Fibroblast of mammary gland (primary cell): ENCODE data around the gene ARID1B.

Experiments
- DNase-seq: peaks from one replicate; pipeline ENCODE4 v3.0.0-alpha.2; 2010; ENCODE audit warnings: low read depth
- H3K4me3 ChIP-seq: 2 replicates; pipeline ENCODE4 v1.5.1; 2011; ENCODE audit warnings: low read depth, mild to moderate bottlenecking, low read length, moderate library complexity; ENCODE audit not compliant: control insufficient read depth
- CTCF ChIP-seq: conservative IDR thresholded peaks from 2 replicates; pipeline ENCODE4 v1.5.1; 2011; ENCODE audit warnings: low read depth, low read length, inconsistent platforms; ENCODE audit not compliant: control insufficient read depth, insufficient read depth

The ARID1B gene

DNA sequence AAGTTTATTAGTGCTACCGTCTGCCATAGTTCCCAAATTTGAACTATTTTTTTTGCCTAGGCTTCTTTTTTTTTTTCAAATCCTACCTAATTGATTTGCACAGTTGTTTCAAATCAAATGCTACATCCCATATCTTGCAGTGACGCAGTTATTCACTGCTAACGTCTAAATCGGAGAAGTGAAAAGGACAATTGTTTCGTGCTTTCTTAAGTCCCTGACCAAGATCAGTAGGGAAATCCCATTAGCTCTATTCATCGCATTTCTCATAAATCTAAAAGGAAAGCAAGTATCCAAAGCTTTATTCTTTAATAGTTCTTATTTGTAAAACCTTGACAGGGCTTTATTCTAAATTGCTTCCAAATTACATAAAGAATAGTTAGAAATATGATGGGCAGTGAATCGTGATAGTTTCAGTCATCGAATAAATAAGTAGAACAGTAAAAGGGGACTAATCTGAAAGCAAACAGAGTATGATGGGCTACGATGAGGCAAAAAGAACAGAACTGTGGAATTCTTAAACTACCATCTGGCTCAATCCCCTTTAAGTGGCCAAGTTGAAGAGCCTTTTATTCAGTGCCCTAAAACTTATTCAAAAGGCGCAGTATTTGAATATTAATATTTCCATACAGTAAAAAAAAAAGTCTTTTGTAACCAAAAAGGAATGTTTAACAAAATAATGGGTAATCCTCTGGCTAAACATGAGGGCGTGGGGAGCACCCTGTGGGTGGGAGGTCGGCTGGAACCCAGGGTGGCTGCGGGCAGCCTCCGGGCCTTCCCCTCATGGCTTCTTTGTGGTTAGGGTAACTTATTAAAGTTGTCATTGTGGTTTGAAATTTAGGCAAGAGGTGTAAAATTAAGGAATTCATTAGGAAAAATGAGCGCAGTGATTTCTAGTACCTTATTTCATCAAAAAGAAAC, 3.0 kb upstream of the ARID1B start:
- no peak for TF ChIP-seq CTCF
- no peak overlapping the region for H3K4me3 ChIP-seq
- DNase-seq = peak; percentile 24

DNA sequence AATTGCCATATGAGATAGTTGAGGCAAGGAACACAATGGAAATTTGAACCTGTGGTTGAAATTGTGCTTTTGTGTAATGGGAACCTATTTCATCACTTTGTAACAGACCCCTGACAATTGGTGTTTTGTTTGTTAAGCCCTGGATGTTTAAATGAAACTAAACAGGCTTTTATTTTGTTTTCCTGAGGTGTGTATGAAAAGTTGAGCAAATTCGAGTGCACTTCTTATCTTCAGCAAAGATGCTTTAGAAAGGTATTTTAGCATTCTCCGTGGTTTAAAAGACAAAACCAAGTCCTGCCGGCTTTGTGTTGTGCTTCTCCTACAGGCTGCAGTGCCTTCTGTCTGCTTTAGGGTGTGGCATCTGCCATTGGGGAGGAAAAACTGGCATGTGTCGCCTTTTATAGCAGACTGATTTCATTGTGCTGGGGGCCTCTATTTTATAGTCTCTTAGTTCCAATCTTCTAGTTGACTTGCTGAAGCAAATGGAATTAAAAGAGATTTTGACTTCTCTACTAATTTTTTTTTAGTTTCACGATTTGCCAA, 2.2 kb upstream of the ARID1B start:
- peak; percentile 26 for DNase-seq
- TF ChIP-seq CTCF = peak; percentile 3
- no peak overlapping the region for H3K4me3 ChIP-seq

GRCh38 chr6:156775717-156776116, 1.5 kb upstream of the ARID1B start:
- peak; percentile 34 for DNase-seq
- no peak overlapping the region for H3K4me3 ChIP-seq
- no peak for TF ChIP-seq CTCF

- no peak for TF ChIP-seq CTCF
- H3K4me3 ChIP-seq = peak overlapping the region; percentile 61
- peak; percentile 64 for DNase-seq
Observed at GRCh38 chr6:156776470-156776839, 723 bp upstream of the ARID1B start.

- peak overlapping the region; percentile 62 for H3K4me3 ChIP-seq
- peak; percentile 41 for DNase-seq
- TF ChIP-seq CTCF = no peak
Observed at GRCh38 chr6:156777577-156778453, 637 bp downstream of the ARID1B start.

DNA sequence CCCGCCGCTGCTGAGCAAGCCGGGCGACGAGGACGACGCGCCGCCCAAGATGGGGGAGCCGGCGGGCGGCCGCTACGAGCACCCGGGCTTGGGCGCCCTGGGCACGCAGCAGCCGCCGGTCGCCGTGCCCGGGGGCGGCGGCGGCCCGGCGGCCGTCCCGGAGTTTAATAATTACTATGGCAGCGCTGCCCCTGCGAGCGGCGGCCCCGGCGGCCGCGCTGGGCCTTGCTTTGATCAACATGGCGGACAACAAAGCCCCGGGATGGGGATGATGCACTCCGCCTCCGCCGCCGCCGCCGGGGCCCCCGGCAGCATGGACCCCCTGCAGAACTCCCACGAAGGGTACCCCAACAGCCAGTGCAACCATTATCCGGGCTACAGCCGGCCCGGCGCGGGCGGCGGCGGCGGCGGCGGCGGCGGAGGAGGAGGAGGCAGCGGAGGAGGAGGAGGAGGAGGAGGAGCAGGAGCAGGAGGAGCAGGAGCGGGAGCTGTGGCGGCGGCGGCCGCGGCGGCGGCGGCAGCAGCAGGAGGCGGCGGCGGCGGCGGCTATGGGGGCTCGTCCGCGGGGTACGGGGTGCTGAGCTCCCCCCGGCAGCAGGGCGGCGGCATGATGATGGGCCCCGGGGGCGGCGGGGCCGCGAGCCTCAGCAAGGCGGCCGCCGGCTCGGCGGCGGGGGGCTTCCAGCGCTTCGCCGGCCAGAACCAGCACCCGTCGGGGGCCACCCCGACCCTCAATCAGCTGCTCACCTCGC, 1.5 kb downstream of the ARID1B start:
- TF ChIP-seq CTCF = no peak
- H3K4me3 ChIP-seq = peak overlapping the region; percentile 62
- peak; percentile 33 for DNase-seq
